T-helper 2 cell treated with Interferon-gamma antibody and Interleukin-4, amounts not matched to agents 5 μg/mL and 100 μg/mL, for 36 hours (primary cell): ENCODE results near the gene TGFBR3.
A peak's percentile ranks its signal among the peaks of the same experiment; 100 is the strongest.
"Not testable (repeated sequence)": the region's sequence is repeated elsewhere in the genome, so short reads cannot be mapped to it uniquely, and the experiment has no call there.

ENCODE experiments used
- DNase-seq: peaks from one replicate; pipeline ENCODE4 v3.0.0; 2021; ENCODE audit warnings: low spot score
- H3K27ac Mint-ChIP-seq: one replicate; pipeline ENCODE4 v1.8.0; 2021; ENCODE audit warnings: mild to moderate bottlenecking, mixed read lengths
- H3K27me3 Mint-ChIP-seq: one replicate; pipeline ENCODE4 v1.8.0; 2021; ENCODE audit warnings: low read depth, mixed read lengths
- H3K36me3 Mint-ChIP-seq: one replicate; pipeline ENCODE4 v1.8.0; 2021; ENCODE audit warnings: low read depth, mixed read lengths
- H3K4me1 Mint-ChIP-seq: one replicate; pipeline ENCODE4 v1.8.0; 2021; ENCODE audit warnings: low read depth, mixed read lengths
- H3K4me3 Mint-ChIP-seq: one replicate; pipeline ENCODE4 v1.8.0; 2022; ENCODE audit warnings: mild to moderate bottlenecking, moderate library complexity, mixed read lengths
- H3K9me3 Mint-ChIP-seq: one replicate; pipeline ENCODE4 v1.8.0; 2021; ENCODE audit warnings: mixed read lengths

Gene TGFBR3

DNA sequence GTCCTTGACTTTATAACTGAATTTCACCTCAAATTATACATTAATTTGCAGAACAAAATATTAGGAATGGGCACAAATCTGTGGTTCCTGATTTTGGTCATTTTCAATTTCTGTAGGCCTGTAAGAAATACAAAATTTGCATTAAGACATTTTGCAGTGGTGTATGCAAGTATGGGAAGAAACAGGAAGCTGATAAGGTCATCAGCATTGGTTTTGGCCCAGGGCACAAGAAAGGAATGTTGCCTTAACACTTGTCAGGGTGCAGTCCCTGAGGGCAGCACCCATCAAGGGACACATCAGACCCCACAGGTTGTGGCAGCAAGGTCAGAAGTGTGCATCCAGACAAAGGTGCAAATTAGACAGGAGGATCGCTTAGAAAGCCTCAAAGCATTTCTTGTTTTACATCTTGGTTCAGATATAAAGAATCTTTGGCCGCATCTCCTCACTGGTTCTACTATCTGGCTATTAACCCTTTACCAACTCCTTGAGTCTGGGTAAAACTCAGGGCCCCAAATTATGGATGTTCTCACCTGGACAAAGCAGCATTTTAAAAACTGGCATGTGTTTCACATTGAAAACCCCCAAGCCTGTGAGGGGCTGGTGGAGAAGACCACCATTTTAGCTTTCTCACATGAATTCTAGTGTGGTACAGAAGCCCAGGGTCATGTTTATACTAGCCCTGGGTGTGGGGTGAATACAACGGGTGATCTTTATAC, 202.9 kb downstream of the TGFBR3 start:
- peaks cover 28% of the 10 kb centered on the region for H3K4me1 Mint-ChIP-seq
- H3K4me3 Mint-ChIP-seq: no peak overlapping the region
- no peaks in the 10 kb centered on the region for H3K9me3 Mint-ChIP-seq

DNA sequence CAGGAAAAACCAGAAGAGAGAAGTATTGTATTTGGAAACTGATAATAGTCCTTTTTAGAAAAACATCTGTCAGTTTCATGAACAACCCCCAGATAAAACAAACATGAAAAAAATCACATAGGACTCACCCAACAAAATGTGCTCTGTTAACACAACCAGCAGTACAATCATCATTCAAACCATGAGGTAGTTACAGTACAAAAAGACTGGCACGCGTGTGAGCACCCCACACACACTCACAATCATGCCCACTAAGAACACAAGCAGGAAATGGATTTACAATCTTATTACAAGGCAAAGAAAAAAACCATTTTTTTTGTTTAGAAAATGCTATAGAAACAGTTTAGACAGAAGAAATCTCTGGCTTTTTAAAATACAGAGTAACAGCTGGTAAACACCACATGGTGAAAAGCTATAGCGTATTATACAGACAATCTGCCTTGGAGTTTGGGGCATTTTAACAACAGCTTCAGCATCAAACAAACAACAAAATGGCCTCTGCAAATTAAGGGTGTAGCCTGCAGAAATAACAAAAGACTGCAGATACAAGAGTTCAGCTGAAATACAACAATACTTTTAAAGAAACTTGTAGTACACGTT, 205.3 kb downstream of the TGFBR3 start:
- Mint-ChIP-seq H3K27ac (no peak overlapping the region), H3K4me1 (peaks cover 23% of the 10 kb centered on the region), H3K36me3 (peaks cover 15% of the 10 kb centered on the region), H3K4me3 (no peak overlapping the region), H3K9me3 (no peaks in the 10 kb centered on the region), H3K27me3 (no peaks in the 10 kb centered on the region)
- no peak for DNase-seq

More for the DNA sequence above, 202.9 kb downstream of the TGFBR3 start:
- Mint-ChIP-seq H3K27ac (no peak overlapping the region), H3K27me3 (no peaks in the 10 kb centered on the region), H3K36me3 (peaks cover 29% of the 10 kb centered on the region)
- DNase-seq: no peak

DNA sequence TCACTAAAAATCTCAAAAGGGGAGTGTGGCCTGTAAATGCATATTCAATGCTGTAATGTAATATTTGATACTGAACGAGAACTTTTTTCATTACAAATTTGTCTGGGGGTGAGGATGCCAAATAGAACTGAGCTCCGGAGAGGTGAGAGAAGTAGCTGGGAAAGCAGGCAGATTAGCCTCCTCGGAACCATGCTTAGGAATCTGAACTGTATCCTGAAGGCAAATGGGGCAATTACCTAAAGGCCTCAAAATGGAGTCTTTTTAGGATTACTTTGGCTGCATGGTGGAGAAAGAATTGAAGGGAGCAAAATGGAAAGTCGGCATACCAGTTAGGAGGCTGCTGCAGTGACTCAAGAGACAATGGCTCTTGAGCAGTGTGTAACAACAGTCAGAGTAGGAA, 206.5 kb downstream of the TGFBR3 start:
- DNase-seq: no peak
- Mint-ChIP-seq H3K9me3 (no peaks in the 10 kb centered on the region), H3K4me3 (no peak overlapping the region), H3K27ac (no peak overlapping the region), H3K27me3 (no peaks in the 10 kb centered on the region), H3K4me1 (peaks cover 16% of the 10 kb centered on the region), H3K36me3 (peaks cover 10% of the 10 kb centered on the region)

DNA sequence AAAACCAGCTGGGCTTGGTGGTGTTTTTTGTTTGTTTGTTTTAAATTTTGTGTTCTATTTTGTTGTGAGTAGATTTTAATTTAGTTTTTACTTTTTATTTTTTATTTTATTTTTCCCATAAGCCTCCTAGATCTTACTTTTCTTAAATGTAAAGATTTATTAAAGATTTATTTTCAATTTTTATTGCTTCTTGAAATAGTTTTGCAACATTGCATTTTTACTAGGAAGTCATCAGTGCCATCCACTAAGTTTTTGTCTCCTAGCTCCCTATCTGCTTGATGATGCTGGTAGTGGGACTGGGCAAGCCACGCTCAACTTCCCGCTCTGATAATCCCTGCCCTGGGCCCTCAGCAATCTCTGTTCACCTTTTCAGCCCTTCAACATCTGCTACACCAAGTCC, 209.9 kb downstream of the TGFBR3 start:
- DNase-seq: no peak
- Mint-ChIP-seq H3K4me3 (no peak overlapping the region), H3K27ac (no peak overlapping the region), H3K4me1 (peaks cover 25% of the 10 kb centered on the region), H3K9me3 (no peaks in the 10 kb centered on the region), H3K27me3 (no peaks in the 10 kb centered on the region), H3K36me3 (peaks cover 6% of the 10 kb centered on the region)

DNA sequence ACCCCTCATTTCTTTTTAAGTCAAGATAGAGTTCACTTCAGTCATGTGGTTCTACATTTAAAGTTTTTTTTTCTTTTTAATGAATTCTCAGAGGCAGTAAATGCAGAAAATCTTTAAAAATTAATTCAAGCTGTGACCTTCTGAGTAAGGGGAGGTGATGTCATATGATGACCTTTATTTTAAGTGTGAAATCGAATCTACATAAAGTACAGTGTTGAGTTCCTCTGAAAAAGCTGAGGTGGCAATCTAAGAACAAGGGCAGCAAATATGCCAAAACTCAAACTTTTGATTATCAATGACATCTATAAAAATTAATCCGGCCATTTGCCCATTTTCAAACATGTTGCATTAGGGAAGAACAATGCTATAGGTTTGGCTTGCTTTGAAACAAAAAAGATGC, 211.8 kb downstream of the TGFBR3 start:
- no peak for DNase-seq
- Mint-ChIP-seq H3K4me3 (no peak overlapping the region), H3K36me3 (peaks cover 5% of the 10 kb centered on the region), H3K4me1 (peaks cover 24% of the 10 kb centered on the region), H3K27me3 (no peaks in the 10 kb centered on the region), H3K27ac (no peak overlapping the region), H3K9me3 (peaks cover 9% of the 10 kb centered on the region)

DNA sequence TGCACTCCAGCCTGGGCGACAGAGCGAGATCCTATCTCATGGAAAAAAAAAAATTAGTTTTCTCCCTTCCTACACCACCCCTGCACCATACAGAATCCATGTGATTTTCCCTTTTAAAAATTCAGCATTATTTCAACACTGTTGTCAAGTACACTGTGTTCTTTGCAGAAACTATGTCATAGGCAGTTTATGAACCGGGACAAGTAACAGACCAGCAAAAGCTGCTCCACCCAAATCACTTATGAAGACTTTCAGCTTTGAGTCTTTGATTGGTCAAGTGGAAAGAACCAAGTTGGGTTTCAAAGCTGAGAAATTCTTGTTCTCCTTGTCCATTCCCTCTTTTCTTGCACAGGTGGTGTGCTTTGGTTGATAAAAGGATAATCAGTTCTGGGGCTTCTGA, 212.3 kb downstream of the TGFBR3 start:
- no peak for DNase-seq
- Mint-ChIP-seq H3K4me1 (peaks cover 24% of the 10 kb centered on the region), H3K9me3 (peaks cover 9% of the 10 kb centered on the region), H3K36me3 (peaks cover 4% of the 10 kb centered on the region), H3K27me3 (no peaks in the 10 kb centered on the region), H3K27ac (no peak overlapping the region), H3K4me3 (no peak overlapping the region)

DNA sequence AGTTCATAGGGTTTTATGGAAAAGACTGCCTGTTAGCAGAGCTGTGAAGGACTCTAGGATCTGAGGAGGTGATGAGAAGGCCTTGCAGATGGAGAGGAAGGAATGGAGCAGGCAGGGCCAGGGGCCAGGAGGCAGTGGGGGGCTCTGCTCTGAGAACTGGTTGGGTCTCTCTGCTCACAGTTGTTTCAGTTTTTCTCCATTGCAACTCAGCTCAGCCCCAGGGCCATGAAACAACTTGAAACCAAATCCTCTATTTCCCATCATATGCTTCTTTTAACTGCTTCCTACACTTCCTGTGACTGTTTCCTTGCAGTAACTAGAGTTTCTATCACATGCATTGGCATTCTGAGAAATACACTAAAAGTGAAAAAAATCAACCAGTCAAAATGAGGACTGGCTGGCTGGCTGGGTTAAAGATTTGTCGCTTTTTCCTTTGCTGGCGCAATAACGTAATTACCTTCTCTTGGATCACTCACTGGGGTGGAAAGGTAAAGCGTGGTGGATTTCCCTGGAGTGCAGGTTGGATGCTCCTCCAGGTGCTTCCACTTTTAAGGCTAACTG, 213.3 kb downstream of the TGFBR3 start:
- Mint-ChIP-seq H3K27me3 (no peaks in the 10 kb centered on the region), H3K9me3 (peaks cover 9% of the 10 kb centered on the region), H3K4me3 (peak overlapping the region; percentile 4), H3K27ac (peak overlapping the region; percentile 7), H3K36me3 (peaks cover 4% of the 10 kb centered on the region), H3K4me1 (peaks cover 27% of the 10 kb centered on the region)
- DNase-seq: peak; percentile 54

DNA sequence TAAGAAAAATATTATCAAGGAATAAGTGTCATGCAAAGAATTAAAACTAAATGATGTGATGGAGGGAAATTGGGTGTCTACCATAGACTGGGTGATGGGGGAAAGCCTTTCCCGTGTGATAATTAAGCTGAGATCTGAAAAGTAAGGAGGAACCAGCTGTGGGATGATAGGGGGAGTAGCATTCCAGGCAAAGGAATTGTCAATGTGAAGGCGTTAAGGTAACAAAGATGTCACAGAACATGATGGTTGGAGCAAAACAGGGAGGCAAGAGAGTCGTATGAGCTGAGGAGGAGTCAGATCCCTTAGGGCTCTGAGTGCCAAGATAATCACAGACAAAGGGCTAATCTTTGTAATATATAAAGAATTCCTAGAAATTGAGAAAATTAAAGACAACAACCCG, 215.2 kb downstream of the TGFBR3 start:
- peaks cover 27% of the 10 kb centered on the region for H3K4me1 Mint-ChIP-seq
- no peaks in the 10 kb centered on the region for H3K27me3 Mint-ChIP-seq

DNA sequence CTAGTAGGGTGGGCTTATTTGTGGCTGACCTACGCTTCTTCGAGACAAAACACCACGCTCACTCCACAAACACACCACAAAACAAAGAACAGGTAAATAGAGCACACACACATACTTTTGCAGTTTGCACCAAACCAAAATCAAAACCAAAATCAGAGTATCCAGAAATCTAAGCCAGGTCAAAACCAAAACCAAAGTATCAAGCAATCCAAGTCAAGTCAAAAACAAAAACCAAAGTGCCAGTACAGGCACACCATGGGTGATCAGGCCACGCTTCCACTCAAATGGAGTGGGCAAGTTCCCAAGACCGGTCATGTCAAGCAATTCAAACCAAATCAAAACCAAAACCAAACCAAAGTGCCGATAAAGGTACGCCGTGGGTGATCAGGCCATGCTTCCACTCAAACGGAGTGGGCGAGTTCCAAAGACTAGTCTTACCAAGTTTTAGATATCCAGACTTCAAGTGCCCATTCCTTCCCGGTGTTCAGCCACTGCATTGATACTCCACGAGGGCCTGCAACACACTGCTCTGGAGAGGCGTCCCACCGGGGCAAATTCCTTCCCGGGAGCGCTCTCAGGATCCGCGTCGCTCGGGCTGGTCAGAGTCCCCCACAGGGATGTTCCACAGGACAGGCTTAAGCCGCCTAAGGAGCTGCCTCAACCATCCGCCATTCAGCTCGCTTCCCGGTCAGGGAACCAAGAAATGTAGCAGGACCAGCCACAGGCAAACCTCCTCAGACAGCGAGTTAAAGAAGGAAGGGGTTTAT, 216.2 kb downstream of the TGFBR3 start:
- H3K27ac Mint-ChIP-seq: peak overlapping the region; percentile 20
- H3K9me3 Mint-ChIP-seq: peaks cover 9% of the 10 kb centered on the region
- no peaks in the 10 kb centered on the region for H3K27me3 Mint-ChIP-seq
- no peak for DNase-seq
- no peak overlapping the region for H3K4me3 Mint-ChIP-seq
- peaks cover 27% of the 10 kb centered on the region for H3K4me1 Mint-ChIP-seq
- peaks cover 4% of the 10 kb centered on the region for H3K36me3 Mint-ChIP-seq

More for the DNA sequence above, 215.2 kb downstream of the TGFBR3 start:
- no peak for DNase-seq
- Mint-ChIP-seq H3K4me3 (no peak overlapping the region), H3K36me3 (peaks cover 4% of the 10 kb centered on the region), H3K9me3 (peaks cover 9% of the 10 kb centered on the region), H3K27ac (no peak overlapping the region)

DNA sequence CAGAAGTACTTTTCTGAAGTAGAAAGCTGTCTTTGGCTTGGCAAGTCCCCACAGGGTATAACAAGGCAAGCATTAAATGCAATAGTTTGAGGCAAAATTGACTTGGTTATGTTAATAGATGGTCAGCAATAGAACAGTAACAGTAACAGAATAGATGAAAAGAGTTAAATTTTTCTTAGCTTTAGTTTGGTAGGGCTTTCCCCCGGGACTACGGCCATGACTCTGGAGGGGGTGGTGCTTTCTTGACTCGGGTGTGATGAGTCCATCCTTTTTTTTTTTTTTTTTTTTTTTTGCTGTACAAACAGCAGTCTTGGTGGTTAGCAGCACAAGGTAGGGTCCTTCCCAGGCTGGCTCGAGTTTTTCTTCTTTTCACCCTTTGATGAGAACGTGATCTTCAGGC, 219.3 kb downstream of the TGFBR3 start:
- not testable (repeated sequence) for H3K36me3 Mint-ChIP-seq, H3K27ac Mint-ChIP-seq, DNase-seq, H3K4me3 Mint-ChIP-seq, H3K27me3 Mint-ChIP-seq, H3K4me1 Mint-ChIP-seq
- H3K9me3 Mint-ChIP-seq: peaks cover 15% of the 10 kb centered on the region

DNA sequence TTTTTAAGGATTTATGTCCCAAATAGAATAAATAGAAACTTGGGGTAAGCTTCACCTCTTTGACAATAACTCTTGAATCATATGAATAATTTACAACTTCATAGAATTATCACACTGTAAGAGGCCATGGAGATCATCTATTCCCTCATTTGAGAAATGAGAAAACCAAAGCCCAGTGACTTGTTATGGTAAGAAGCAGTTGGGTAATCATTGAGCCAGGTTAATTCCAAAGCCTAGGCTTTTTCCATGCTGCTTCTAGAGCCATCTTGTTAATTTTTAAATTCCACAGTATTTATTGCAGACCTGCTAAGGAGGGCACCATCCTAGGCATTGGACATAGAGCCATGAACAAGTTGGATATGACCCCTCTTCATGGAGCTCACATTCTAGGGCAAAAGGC, 224.8 kb downstream of the TGFBR3 start:
- H3K9me3 Mint-ChIP-seq: peaks cover 34% of the 10 kb centered on the region
- no peaks in the 10 kb centered on the region for H3K27me3 Mint-ChIP-seq
- H3K4me1 Mint-ChIP-seq: no peaks in the 10 kb centered on the region
- H3K4me3 Mint-ChIP-seq: no peak overlapping the region
- H3K36me3 Mint-ChIP-seq: no peaks in the 10 kb centered on the region
- no peak overlapping the region for H3K27ac Mint-ChIP-seq
- no peak for DNase-seq

DNA sequence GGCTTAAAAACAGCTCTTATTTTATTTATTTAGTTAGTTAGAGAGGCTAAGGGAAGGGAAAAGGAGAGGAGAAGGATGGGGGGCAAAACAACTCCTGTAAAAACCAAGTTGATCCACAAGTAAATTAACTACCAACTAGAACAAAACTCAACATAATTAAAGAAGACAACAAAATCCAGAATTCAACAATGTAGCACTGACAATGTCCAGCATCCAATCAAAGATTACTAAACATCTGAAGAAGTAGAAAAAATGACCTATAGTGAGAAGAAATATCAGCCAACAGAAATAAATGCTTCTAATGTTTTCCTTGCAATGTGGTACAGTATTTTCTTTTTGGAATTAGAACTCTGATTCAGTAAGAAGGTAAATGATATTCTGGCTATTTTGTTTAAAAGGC, 225.2 kb downstream of the TGFBR3 start:
- H3K27me3 Mint-ChIP-seq: no peaks in the 10 kb centered on the region
- no peak overlapping the region for H3K4me3 Mint-ChIP-seq
- H3K9me3 Mint-ChIP-seq: peaks cover 34% of the 10 kb centered on the region
- no peak for DNase-seq
- no peak overlapping the region for H3K27ac Mint-ChIP-seq
- H3K36me3 Mint-ChIP-seq: no peaks in the 10 kb centered on the region
- no peaks in the 10 kb centered on the region for H3K4me1 Mint-ChIP-seq

DNA sequence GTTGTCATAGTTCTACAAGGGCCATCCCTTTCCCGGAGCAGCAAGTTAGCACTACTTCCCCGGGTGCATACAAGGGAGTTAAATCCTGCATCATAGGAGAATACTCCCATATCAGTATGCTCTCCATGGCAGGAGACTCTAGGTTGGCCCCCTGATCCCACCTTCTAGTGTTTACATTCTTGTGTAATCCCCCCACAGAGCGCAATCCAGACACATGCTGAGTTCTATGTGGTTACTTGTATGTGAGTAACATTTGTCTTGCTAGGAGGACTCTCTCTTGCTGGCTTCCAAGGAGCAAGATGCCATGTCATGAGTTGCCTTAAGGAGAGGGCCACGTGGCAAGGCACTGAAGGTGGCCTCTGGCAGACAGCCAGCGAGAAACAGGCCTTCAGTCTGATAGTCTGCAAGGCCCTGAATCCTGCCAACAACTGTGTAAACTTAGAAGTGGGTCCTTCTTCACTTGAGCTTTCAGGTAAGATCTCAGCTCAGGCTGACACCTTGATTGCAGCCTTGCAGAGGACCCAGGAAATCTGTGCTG, 230.0 kb downstream of the TGFBR3 start:
- Mint-ChIP-seq H3K27ac (no peak overlapping the region), H3K36me3 (no peaks in the 10 kb centered on the region), H3K4me3 (no peak overlapping the region), H3K4me1 (peaks cover 4% of the 10 kb centered on the region), H3K27me3 (no peaks in the 10 kb centered on the region), H3K9me3 (peaks cover 23% of the 10 kb centered on the region)
- no peak for DNase-seq

DNA sequence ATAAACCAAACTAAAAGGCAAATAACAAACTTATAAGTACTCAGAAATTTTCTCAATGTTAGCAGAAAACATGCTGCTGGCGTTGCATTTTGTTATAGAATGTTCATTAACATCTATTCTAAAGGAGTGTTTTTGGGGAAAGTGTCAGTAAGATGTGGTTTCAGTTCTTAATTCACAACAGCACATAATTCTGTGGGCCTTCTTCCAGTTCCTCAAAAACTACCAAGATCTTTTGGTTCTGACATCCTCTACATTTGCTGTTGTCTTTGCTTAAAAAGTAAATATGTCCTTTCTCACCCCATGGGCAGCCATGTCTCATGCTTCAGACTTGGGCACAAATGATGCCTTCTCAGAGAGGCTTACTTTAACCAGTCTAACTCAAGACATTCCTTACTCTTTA, 232.8 kb downstream of the TGFBR3 start:
- H3K4me3 Mint-ChIP-seq: no peak overlapping the region
- no peaks in the 10 kb centered on the region for H3K9me3 Mint-ChIP-seq
- no peak for DNase-seq
- H3K27me3 Mint-ChIP-seq: no peaks in the 10 kb centered on the region
- no peaks in the 10 kb centered on the region for H3K36me3 Mint-ChIP-seq
- no peak overlapping the region for H3K27ac Mint-ChIP-seq
- peaks cover 10% of the 10 kb centered on the region for H3K4me1 Mint-ChIP-seq
